HepG2 (cell line): ENCODE data around the gene BEND3. TPM values are rescaled to one million over a fixed set of nuclear protein-coding genes. Genes with fewer than 3 reads are reported as not detected.
A peak's percentile ranks its signal among the peaks of the same experiment; 100 is the strongest.

Experiments used
- ATAC-seq: fragments of 200-7000 bp; cut with Tn5 transposase; 3 replicates; pipeline ENCODE4 v1.9.1; 2020; ENCODE audit warnings: mild to moderate bottlenecking, moderate library complexity
- BruUV-seq: library from RNA; stranded (reverse); fragments of 400-500 nt; replicated peaks from 2 replicates; lab custom pipeline; 2021; lab: Mats Ljungman, UMichigan
- CTCF ChIA-PET: fragments of 300-600 bp; formaldehyde crosslinking; extraction: SDS; loops from one replicate; lab custom pipeline; 2021; ENCODE audit warnings: low total read pairs, inconsistent platforms, low intra/inter-chr PET ratio; lab: Yijun Ruan, JAX
- POLR2A ChIA-PET: fragments of 350-600 bp; sonication (Branson Sonifier 250); formaldehyde crosslinking; loops from one replicate; lab custom pipeline; 2020; ENCODE audit warnings: antibody characterized with exemption, inconsistent platforms; lab: Yijun Ruan, JAX
- DNase-seq: peaks from one replicate; pipeline ENCODE4 v3.0.0-alpha.2; 2015; ENCODE audit warnings: low spot score
- FAIRE-seq: peaks from 3 replicates; lab custom pipeline; 2011; peaks lifted over from hg19 to GRCh38; lab: Jason Lieb, UNC
- H2AFZ ChIP-seq: one replicate; pipeline ENCODE4 v1.6.1; 2011; ENCODE audit warnings: low read length, inconsistent platforms
- H3K27ac ChIP-seq: fragments of 300-600 bp; 3 replicates; pipeline ENCODE4 v1.8.0; 2011; ENCODE audit warnings: mixed run types, mild to moderate bottlenecking, mixed read lengths, low read length, inconsistent platforms; ENCODE audit not compliant: insufficient read depth; ENCODE audit errors: extremely low read length
- H3K27me3 ChIP-seq, 2 experiments: fragments of 200-600 bp in 1 of 2; 2 replicates in 1 of 2; 3 replicates in 1 of 2; pipeline versions ENCODE4 v1.6.0 to v1.8.0; 2011; ENCODE audit warnings: low read length in 2 of 2, mild to moderate bottlenecking in 2 of 2, moderate library complexity in 2 of 2, inconsistent platforms in 1 of 2; ENCODE audit not compliant: insufficient read depth in 2 of 2, control insufficient read depth in 1 of 2
- H3K36me3 ChIP-seq, 2 experiments: fragments of 200-600 bp in 1 of 2; replicated peaks in 1 of 2; 2 replicates in 1 of 2; 3 replicates in 1 of 2; pipeline versions ENCODE4 v1.5.1 to v1.8.0; 2011; ENCODE audit warnings: low read length in 2 of 2, inconsistent platforms in 1 of 2; ENCODE audit not compliant: insufficient read depth in 2 of 2, control insufficient read depth in 1 of 2
- H3K4me1 ChIP-seq: 2 replicates; pipeline ENCODE4 v1.5.1; 2012; ENCODE audit warnings: low read length, inconsistent platforms; ENCODE audit not compliant: insufficient read depth
- H3K4me2 ChIP-seq: 2 replicates; pipeline ENCODE4 v1.6.0; 2011; ENCODE audit warnings: low read depth, low read length, inconsistent platforms
- H3K4me3 ChIP-seq, 3 experiments: fragments of 200-600 bp in 1 of 3; sonication (generic), shearing (Covaris generic) in 1 of 3; replicated peaks in 1 of 3; 2 replicates each; pipeline ENCODE4 v1.5.1; 2011 to 2016; ENCODE audit warnings: low read length in 3 of 3, inconsistent platforms in 2 of 3, low read depth in 2 of 3, mild to moderate bottlenecking in 2 of 3, control low read depth in 1 of 3, mixed read lengths in 1 of 3; ENCODE audit not compliant: insufficient read depth in 1 of 3
- H3K79me2 ChIP-seq: one replicate; pipeline ENCODE4 v1.6.1; 2011; ENCODE audit warnings: low read length, inconsistent platforms; ENCODE audit not compliant: insufficient read depth
- H3K9ac ChIP-seq: 2 replicates; pipeline ENCODE4 v1.6.0; 2011; ENCODE audit warnings: mild to moderate bottlenecking, low read depth, low read length, inconsistent platforms; ENCODE audit not compliant: insufficient read depth
- H3K9me3 ChIP-seq: 2 replicates; pipeline ENCODE4 v1.5.1; 2012; ENCODE audit warnings: mild to moderate bottlenecking, low read length
- H4K20me1 ChIP-seq: 2 replicates; pipeline ENCODE4 v1.6.0; 2011; ENCODE audit warnings: inconsistent platforms, mild to moderate bottlenecking, low read length, moderate library complexity; ENCODE audit not compliant: insufficient read depth
- ATF7-NPFF ChIP-seq: sonication (generic); formaldehyde crosslinking; IDR thresholded peaks from 2 replicates; pipeline ENCODE4 v1.8.1; 2023; ENCODE audit warnings: mild to moderate bottlenecking, low read depth, missing genetic modification reagents, moderate library complexity
- CENPX ChIP-seq: sonication (generic); formaldehyde crosslinking; IDR thresholded peaks from 2 replicates; pipeline ENCODE4 v1.9.0; 2021; ENCODE audit warnings: mild to moderate bottlenecking, missing genetic modification reagents, moderate library complexity
- CHD2 ChIP-seq: IDR thresholded peaks from 2 replicates; pipeline ENCODE4 v1.6.1; 2011; ENCODE audit warnings: low read depth, low read length, improper control_type of control experiment
- CREB3 ChIP-seq: sonication (generic); formaldehyde crosslinking; IDR thresholded peaks from 2 replicates; pipeline ENCODE4 v1.5.0; 2020; ENCODE audit warnings: missing genetic modification reagents
- EZH2 ChIP-seq: conservative IDR thresholded peaks from 2 replicates; pipeline ENCODE4 v1.6.1; 2012; ENCODE audit warnings: mild to moderate bottlenecking, low read depth, low read length, moderate library complexity
- FOXP1 ChIP-seq, 2 experiments: fragments of 450-650 bp in 1 of 2; IDR thresholded peaks; 2 replicates each; pipeline ENCODE4 v1.6.1; 2017 to 2018; ENCODE audit warnings: antibody characterized with exemption in 1 of 2
- HOXD1 ChIP-seq: sonication (generic); formaldehyde crosslinking; IDR thresholded peaks from 2 replicates; pipeline ENCODE4 v1.5.0; 2020; ENCODE audit warnings: missing genetic modification reagents
- LCORL ChIP-seq, 2 experiments: fragments of 450-650 bp in 1 of 2; sonication (generic) in 1 of 2; formaldehyde crosslinking in 1 of 2; IDR thresholded peaks; 2 replicates each; pipeline versions ENCODE4 v1.5.0 to v1.6.1; 2017 to 2020; ENCODE audit warnings: antibody characterized with exemption in 1 of 2, missing genetic modification reagents in 1 of 2
- MED1 ChIP-seq: sonication (generic); formaldehyde crosslinking; IDR thresholded peaks from 2 replicates; pipeline ENCODE4 v1.4.0; 2020; ENCODE audit warnings: missing genetic modification reagents
- NCOA2 ChIP-seq: sonication (generic); formaldehyde crosslinking; IDR thresholded peaks from 2 replicates; pipeline ENCODE4 v1.8.0; 2022; ENCODE audit warnings: inconsistent platforms
- NFE2L1 ChIP-seq: sonication (generic); formaldehyde crosslinking; IDR thresholded peaks from 2 replicates; pipeline ENCODE4 v1.4.0; 2020; ENCODE audit warnings: missing genetic modification reagents, mild to moderate bottlenecking, borderline replicate concordance
- POLR2AphosphoS2 ChIP-seq: IDR thresholded peaks from 2 replicates; pipeline ENCODE4 v1.6.1; 2011; ENCODE audit warnings: low read depth, low read length, improper control_type of control experiment
- RNF2 ChIP-seq: fragments of 450-650 bp; conservative IDR thresholded peaks from 2 replicates; pipeline ENCODE4 v1.6.1; 2016; ENCODE audit warnings: low read depth
- TEAD2 ChIP-seq: sonication (generic); formaldehyde crosslinking; IDR thresholded peaks from 2 replicates; pipeline ENCODE4 v1.9.0; 2021; ENCODE audit warnings: missing genetic modification reagents
- XRCC5 ChIP-seq: fragments of 200-400 bp; formaldehyde crosslinking; optimal IDR thresholded peaks from 2 replicates; pipeline ENCODE3; 2017; ENCODE audit warnings: mild to moderate bottlenecking, low read length
- ZNF230 ChIP-seq: sonication (generic); formaldehyde crosslinking; IDR thresholded peaks from 2 replicates; pipeline ENCODE4 v1.4.0; 2020; ENCODE audit warnings: mild to moderate bottlenecking, missing genetic modification reagents
- ZNF790 ChIP-seq: sonication (generic); formaldehyde crosslinking; IDR thresholded peaks from 2 replicates; pipeline ENCODE4 v1.8.0; 2022; ENCODE audit warnings: missing genetic modification reagents, mild to moderate bottlenecking, borderline replicate concordance
- ZSCAN12 ChIP-seq: sonication (generic); formaldehyde crosslinking; IDR thresholded peaks from 2 replicates; pipeline ENCODE4 v1.9.0; 2021; ENCODE audit warnings: mild to moderate bottlenecking, missing genetic modification reagents
- WGBS: methylation state at CpG from one replicate; pipeline ENCODE4 v1.1.6; 2017; ENCODE audit warnings: low lambda C conversion rate; 5-methylcytosine and 5-hydroxymethylcytosine counted together
- in situ Hi-C: cut with HindIII; loops from 2 replicates; pipeline ENCODE4 v1.10.0; 2017; ENCODE audit warnings: low pct_unique_long_range_greater_than_20kb; ENCODE audit not compliant: extremely low pct_ligation_motif_present
- intact Hi-C: fragments of 100-400 bp; cut with micrococcal nuclease; formaldehyde crosslinking; loops from one replicate; pipeline ENCODE4 v1.10.0; 2022; ENCODE audit not compliant: unreplicated experiment
- polyA plus RNA-seq, 8 experiments: library from polyadenylated mRNA; depleted of rRNA in 3 of 8; stranded (reverse) in 7 of 8; unstranded in 1 of 8; fragments of >200 nt; fragmentation: Illumina TruSeq in 4 of 8; extraction: Trizol in 4 of 8; gene quantifications; 2 replicates each; pipeline versions ENCODE4 v1.2.1 to v1.2.3, GENCODE V29; 2011 to 2016; ENCODE audit warnings: low read depth in 4 of 8, missing spikeins in 1 of 8, mixed read lengths in 1 of 8; ENCODE audit not compliant: insufficient read depth in 1 of 8
- total RNA-seq, 5 experiments: library from RNA; depleted of rRNA; stranded (reverse); fragments of >200 nt; fragmentation: Illumina TruSeq; extraction: Trizol; gene quantifications; 2 replicates each; pipeline ENCODE4 v1.2.3, GENCODE V29; 2016; ENCODE audit warnings: low read depth in 1 of 5
- TF ChIP-seq, protein P1 (sequence below): sonication (generic); formaldehyde crosslinking; IDR thresholded peaks from 2 replicates; pipeline ENCODE4 v1.8.1; 2023; ENCODE audit warnings: missing genetic modification reagents, inconsistent platforms, borderline replicate concordance
- TF ChIP-seq, protein P2 (sequence below): sonication (generic); formaldehyde crosslinking; IDR thresholded peaks from 2 replicates; pipeline ENCODE4 v1.8.1; 2023; ENCODE audit warnings: mild to moderate bottlenecking, missing genetic modification reagents, borderline replicate concordance

Gene BEND3
- total and polyA plus RNA-seq, 2 of the 13 experiments (the other 11 are each of a cell fraction or from before 2014, with no cell fraction given) = 1.4 to 5.8 TPM

- TF ChIP-seq ATF7-NPFF (CRISPR knock-in tag) = 0 out of 2 replicates have a peak, but pooled peaks have one; percentile 47
- peak; percentile 33; the same call in 1 of the 2 replicates for TF ChIP-seq MED1 (CRISPR knock-in tag)
- TF ChIP-seq, protein P1, sequence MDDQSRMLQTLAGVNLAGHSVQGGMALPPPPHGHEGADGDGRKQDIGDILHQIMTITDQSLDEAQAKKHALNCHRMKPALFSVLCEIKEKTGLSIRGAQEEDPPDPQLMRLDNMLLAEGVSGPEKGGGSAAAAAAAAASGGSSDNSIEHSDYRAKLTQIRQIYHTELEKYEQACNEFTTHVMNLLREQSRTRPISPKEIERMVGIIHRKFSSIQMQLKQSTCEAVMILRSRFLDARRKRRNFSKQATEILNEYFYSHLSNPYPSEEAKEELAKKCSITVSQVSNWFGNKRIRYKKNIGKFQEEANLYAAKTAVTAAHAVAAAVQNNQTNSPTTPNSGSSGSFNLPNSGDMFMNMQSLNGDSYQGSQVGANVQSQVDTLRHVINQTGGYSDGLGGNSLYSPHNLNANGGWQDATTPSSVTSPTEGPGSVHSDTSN = peak; percentile 27
- TF ChIP-seq RNF2 = no peak
- 0 out of 2 replicates have a peak, but pooled peaks have one; percentile 20 for TF ChIP-seq ZNF230 (CRISPR knock-in tag)
- TF ChIP-seq XRCC5 = peak; percentile 76
- TF ChIP-seq CREB3 (CRISPR knock-in tag) = 0 out of 2 replicates have a peak, but pooled peaks have one; percentile 42
- TF ChIP-seq HOXD1 (CRISPR knock-in tag) = no peak
- TF ChIP-seq ZNF790 (CRISPR knock-in tag) = no peak
Observed at GRCh38 chr6:107115695-107116327, 496 bp upstream of the BEND3 start (continued).

GRCh38 chr6:107114213-107114925 is 946 bp downstream of the BEND3 start:
- FAIRE-seq = no peak
- peak overlapping the region; percentile 74 for H3K27ac ChIP-seq
- no peaks in the 10 kb centered on the region; a peak in 1 of 5 replicates for H3K27me3 ChIP-seq
- peak overlapping the region; percentile 93 for H3K4me2 ChIP-seq
- peak; percentile 61 for DNase-seq
- intact Hi-C loops (loop anchor here (2.0 kb wide), 1 partner anchor 86 kb away; the partner anchor contains the start of gene MTRES1), in situ Hi-C loops (no loop called here)
- peak overlapping the region; percentile 61 to 80 (median 79) for H3K4me3 ChIP-seq
- peak overlapping the region; percentile 89 for H3K9ac ChIP-seq
- peaks cover 32% of the 10 kb centered on the region for H3K4me1 ChIP-seq
- H3K9me3 ChIP-seq = no peaks in the 10 kb centered on the region
- BruUV-seq = no TSS peak
- ATAC-seq = peak; percentile 77
- H3K36me3 ChIP-seq = no peaks in the 10 kb centered on the region
- no peaks in the 10 kb centered on the region for H4K20me1 ChIP-seq
- no peak overlapping the region for H2AFZ ChIP-seq
- WGBS = under 1% methylated on average over 16 of the region's 116 CpGs
- H3K79me2 ChIP-seq = peaks cover 8% of the 10 kb centered on the region
- ChIA-PET CTCF (interaction anchor here (1.5 kb wide), 1 partner anchor 86 kb away, joined by 6 read pairs; the partner anchor contains the start of gene MTRES1), POLR2A (interaction anchor here (0.8 to 1.7 kb wide), 3 partner anchors 85 to 345 kb away, joined by 3 to 9 read pairs (median 4); partner anchors contain the start of gene PDSS2)
- TF ChIP-seq LCORL (IDR thresholded peaks at IDR 0.05) (no peak), LCORL (CRISPR knock-in tag; IDR thresholded peaks at IDR 0.05) (peak; percentile 70; the same call in 1 of the 2 replicates), POLR2AphosphoS2 (no peak), FOXP1 (IDR thresholded peaks at IDR 0.05) (no peak), FOXP1 (CRISPR knock-in tag; IDR thresholded peaks at IDR 0.05) (no peak), CENPX (no peak), CHD2 (no peak), ZSCAN12 (no peak), NFE2L1 (no peak), TEAD2 (CRISPR knock-in tag) (no peak), NCOA2 (no peak; the same call in 1 of the 2 replicates), EZH2 (no peak)
- TF ChIP-seq, protein P2, sequence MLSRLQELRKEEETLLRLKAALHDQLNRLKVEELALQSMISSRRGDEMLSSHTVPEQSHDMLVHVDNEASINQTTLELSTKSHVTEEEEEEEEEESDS (CRISPR knock-in tag) = 0 out of 2 replicates have a peak, but pooled peaks have one; percentile 51
